B cell (primary cell): Measurements from ENCODE around the gene RNF7.

Experiments used
- EZH2 ChIP-seq: IDR thresholded peaks from 2 replicates; pipeline ENCODE4 v1.6.1; 2012; ENCODE audit warnings: borderline replicate concordance, low read depth, mild to moderate bottlenecking, moderate library complexity, low read length; ENCODE audit not compliant: insufficient read depth, poor library complexity, severe bottlenecking
- TF ChIP-seq, protein P1 (sequence below): fragments of 200-600 bp; IDR thresholded peaks from one replicate; pipeline ENCODE4 v1.8.0; 2022; ENCODE audit warnings: antibody characterized with exemption, mild to moderate bottlenecking

DNA sequence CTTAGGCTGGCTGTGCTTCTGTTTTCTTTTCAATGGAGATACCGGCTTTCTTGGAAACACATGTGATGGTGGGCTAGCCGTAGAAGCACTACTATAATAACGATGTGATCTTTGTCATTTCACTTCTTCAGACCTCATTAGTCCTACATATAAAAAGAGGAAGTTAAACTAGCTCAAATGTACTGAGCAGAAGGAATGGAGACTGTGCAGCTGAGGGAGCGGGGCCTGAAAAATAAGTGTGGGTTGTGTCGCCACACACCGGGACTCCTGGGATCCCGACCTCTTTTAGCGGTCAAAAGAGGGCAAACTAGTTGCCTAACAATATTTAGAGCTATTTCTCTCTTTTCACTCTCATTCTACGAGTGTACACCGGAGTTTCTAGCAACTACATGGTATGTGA lies 1.0 kb upstream of the RNF7 start:
- TF ChIP-seq, protein P1, sequence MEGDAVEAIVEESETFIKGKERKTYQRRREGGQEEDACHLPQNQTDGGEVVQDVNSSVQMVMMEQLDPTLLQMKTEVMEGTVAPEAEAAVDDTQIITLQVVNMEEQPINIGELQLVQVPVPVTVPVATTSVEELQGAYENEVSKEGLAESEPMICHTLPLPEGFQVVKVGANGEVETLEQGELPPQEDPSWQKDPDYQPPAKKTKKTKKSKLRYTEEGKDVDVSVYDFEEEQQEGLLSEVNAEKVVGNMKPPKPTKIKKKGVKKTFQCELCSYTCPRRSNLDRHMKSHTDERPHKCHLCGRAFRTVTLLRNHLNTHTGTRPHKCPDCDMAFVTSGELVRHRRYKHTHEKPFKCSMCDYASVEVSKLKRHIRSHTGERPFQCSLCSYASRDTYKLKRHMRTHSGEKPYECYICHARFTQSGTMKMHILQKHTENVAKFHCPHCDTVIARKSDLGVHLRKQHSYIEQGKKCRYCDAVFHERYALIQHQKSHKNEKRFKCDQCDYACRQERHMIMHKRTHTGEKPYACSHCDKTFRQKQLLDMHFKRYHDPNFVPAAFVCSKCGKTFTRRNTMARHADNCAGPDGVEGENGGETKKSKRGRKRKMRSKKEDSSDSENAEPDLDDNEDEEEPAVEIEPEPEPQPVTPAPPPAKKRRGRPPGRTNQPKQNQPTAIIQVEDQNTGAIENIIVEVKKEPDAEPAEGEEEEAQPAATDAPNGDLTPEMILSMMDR: no peak
- no peak for TF ChIP-seq EZH2
